Calu3 (cell line): Measurements from ENCODE around the gene PRR16. TPM values are rescaled to one million over a fixed set of nuclear protein-coding genes. Genes with fewer than 3 reads are reported as not detected.

ENCODE experiments used
- BruUV-seq: library from RNA; stranded (reverse); fragments of 400-500 nt; replicated peaks from 2 replicates; lab custom pipeline; 2021; lab: Mats Ljungman, UMichigan
- CTCF ChIA-PET: fragments of 300-600 bp; sonication (Branson Sonifier 250); formaldehyde crosslinking; loops from one replicate; lab custom pipeline; 2022; ENCODE audit warnings: antibody characterized with exemption; lab: Charles Lee
- DNase-seq: peaks from one replicate; pipeline ENCODE4 v3.0.0; 2022
- H3K27ac Mint-ChIP-seq: one replicate; pipeline ENCODE4 v1.8.0; 2022; ENCODE audit warnings: mixed read lengths; ENCODE audit not compliant: unreplicated experiment
- H3K27me3 Mint-ChIP-seq: one replicate; pipeline ENCODE4 v1.8.0; 2022; ENCODE audit warnings: mixed read lengths; ENCODE audit not compliant: unreplicated experiment
- H3K36me3 Mint-ChIP-seq: one replicate; pipeline ENCODE4 v1.8.0; 2022; ENCODE audit warnings: mild to moderate bottlenecking, moderate library complexity, mixed read lengths; ENCODE audit not compliant: insufficient read depth, unreplicated experiment
- H3K4me1 Mint-ChIP-seq: one replicate; pipeline ENCODE4 v1.8.0; 2022; ENCODE audit warnings: mild to moderate bottlenecking, low read depth, mixed read lengths; ENCODE audit not compliant: unreplicated experiment
- H3K4me3 Mint-ChIP-seq: one replicate; pipeline ENCODE4 v1.8.0; 2022; ENCODE audit warnings: mild to moderate bottlenecking, low read depth, moderate library complexity, mixed read lengths; ENCODE audit not compliant: unreplicated experiment
- H3K9me3 Mint-ChIP-seq: one replicate; pipeline ENCODE4 v1.8.0; 2022; ENCODE audit warnings: low read depth, mixed read lengths; ENCODE audit not compliant: unreplicated experiment
- intact Hi-C: fragments of 100-400 bp; cut with micrococcal nuclease; formaldehyde crosslinking; loops from one replicate; pipeline ENCODE4 v1.10.0; 2022; ENCODE audit not compliant: unreplicated experiment
- total RNA-seq: library from RNA; stranded (reverse); gene quantifications from 2 replicates; pipeline ENCODE4 v1.2.3, GENCODE V29; 2022
- TF ChIP-seq, protein P1 (sequence below): fragments of 200-600 bp; IDR thresholded peaks from one replicate; pipeline ENCODE4 v1.8.0; 2022; ENCODE audit warnings: antibody characterized with exemption; ENCODE audit not compliant: unreplicated experiment

PRR16 gene
- total RNA-seq, 1 experiment from 2014 or later, result 2.9 TPM

DNA sequence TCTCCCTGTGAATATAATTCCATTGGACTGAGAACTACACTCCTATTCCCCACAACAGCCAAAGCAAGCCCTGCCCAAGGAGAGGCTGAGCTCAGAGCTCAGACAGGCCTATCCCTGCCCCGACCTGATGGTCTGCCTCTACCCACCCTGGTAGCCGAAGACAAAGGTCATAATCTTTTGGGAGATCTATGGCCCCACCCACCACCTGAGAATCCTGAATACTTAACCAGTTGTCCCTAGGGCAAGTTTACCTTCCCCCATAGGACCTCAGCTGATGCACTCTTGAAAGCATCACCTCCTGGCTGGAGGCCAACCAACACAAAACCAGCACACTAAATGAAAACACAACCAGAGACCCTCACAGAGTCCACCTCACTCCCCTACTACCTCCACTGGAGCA is 167.5 kb downstream of the PRR16 start:
- no peak overlapping the region for H3K4me3 Mint-ChIP-seq
- H3K27me3 Mint-ChIP-seq, result no peaks in the 10 kb centered on the region
- CTCF ChIA-PET, result interaction anchor here (0.6 kb wide), 1 partner anchor 32 kb away, joined by 3 read pairs; no protein-coding TSS in a partner anchor
- no peak overlapping the region for H3K27ac Mint-ChIP-seq
- intact Hi-C loops, result no loop called here
- no peak for DNase-seq
- no TSS peak for BruUV-seq
- H3K4me1 Mint-ChIP-seq, result no peaks in the 10 kb centered on the region
- TF ChIP-seq, protein P1, sequence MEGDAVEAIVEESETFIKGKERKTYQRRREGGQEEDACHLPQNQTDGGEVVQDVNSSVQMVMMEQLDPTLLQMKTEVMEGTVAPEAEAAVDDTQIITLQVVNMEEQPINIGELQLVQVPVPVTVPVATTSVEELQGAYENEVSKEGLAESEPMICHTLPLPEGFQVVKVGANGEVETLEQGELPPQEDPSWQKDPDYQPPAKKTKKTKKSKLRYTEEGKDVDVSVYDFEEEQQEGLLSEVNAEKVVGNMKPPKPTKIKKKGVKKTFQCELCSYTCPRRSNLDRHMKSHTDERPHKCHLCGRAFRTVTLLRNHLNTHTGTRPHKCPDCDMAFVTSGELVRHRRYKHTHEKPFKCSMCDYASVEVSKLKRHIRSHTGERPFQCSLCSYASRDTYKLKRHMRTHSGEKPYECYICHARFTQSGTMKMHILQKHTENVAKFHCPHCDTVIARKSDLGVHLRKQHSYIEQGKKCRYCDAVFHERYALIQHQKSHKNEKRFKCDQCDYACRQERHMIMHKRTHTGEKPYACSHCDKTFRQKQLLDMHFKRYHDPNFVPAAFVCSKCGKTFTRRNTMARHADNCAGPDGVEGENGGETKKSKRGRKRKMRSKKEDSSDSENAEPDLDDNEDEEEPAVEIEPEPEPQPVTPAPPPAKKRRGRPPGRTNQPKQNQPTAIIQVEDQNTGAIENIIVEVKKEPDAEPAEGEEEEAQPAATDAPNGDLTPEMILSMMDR, result no peak
- H3K9me3 Mint-ChIP-seq, result no peaks in the 10 kb centered on the region
- H3K36me3 Mint-ChIP-seq, result no peaks in the 10 kb centered on the region

DNA sequence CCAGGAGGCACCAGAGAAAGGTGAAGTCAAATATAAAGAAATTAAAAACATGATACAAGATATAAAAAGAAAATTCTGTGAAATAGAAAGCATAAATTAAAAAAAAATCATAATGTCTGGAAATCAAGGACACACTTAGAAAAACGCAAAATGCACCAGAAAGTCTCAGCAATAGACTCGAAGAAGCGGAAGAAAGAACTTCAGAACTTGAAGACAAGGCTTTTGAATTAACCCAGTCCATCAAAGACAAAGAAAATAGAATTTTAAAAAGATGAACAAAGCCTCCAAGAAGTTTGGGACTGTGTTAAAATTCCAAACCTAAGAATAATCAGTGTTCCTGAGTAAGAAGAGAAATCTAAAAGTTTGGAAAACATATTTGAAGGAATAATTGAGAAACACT is 168.3 kb downstream of the PRR16 start:
- Mint-ChIP-seq H3K4me1 (no peaks in the 10 kb centered on the region), H3K9me3 (no peaks in the 10 kb centered on the region), H3K27me3 (no peaks in the 10 kb centered on the region), H3K36me3 (no peaks in the 10 kb centered on the region), H3K27ac (no peak overlapping the region), H3K4me3 (no peak overlapping the region)
- CTCF ChIA-PET, result interaction anchor here (0.6 kb wide), 1 partner anchor 31 kb away, joined by 3 read pairs; no protein-coding TSS in a partner anchor
- intact Hi-C loops, result no loop called here
- DNase-seq, result no peak
- BruUV-seq, result no TSS peak
- TF ChIP-seq, protein P1, result no peak

DNA sequence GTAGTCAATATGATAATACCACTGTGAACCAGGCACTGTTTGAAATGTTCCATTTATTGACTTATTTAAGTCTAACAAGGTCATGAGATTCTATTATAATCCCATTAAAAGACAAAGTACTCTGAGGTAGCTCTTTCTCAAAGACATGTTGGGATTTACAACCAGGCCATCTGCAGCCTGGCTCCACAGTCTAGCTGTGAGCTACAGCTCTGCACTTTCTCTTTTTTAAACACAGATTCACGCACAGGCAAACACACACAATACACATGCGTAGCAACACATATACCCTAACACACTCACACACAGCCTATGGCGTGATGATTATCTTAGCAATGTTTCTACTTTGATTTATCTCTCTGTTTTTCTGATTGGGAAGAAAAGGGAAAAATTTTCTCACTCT is 174.3 kb downstream of the PRR16 start:
- H3K27ac Mint-ChIP-seq, result no peak overlapping the region
- peaks cover 19% of the 10 kb centered on the region for H3K4me1 Mint-ChIP-seq
- no peaks in the 10 kb centered on the region for H3K27me3 Mint-ChIP-seq
- no peaks in the 10 kb centered on the region for H3K9me3 Mint-ChIP-seq
- H3K4me3 Mint-ChIP-seq, result no peak overlapping the region
- H3K36me3 Mint-ChIP-seq, result no peaks in the 10 kb centered on the region
- DNase-seq, result no peak
- intact Hi-C loops, result no loop called here
- CTCF ChIA-PET, result interaction anchor here (0.7 kb wide), 1 partner anchor 1290 kb away, joined by 3 read pairs; no protein-coding TSS in a partner anchor
- no TSS peak for BruUV-seq
- TF ChIP-seq, protein P1, result no peak

DNA sequence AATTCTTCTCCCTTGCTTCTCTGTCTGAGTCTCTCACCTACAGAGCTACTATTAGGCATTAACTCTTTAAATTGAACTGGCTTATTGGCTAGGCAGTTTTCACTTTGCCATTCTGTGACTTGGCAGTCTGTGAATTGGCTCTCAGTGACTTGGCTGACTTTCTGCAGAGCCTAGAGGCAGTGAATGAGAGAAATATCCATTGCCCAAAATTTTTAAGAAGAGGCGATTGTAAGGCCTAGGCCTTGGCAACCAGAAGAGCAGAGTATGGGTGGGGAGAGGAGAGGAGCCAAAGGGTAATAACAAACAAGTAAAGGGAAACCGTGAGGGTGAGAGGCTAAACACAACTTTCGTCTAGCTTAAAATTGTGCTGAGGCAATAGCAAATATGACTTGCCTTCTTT is 176.7 kb downstream of the PRR16 start:
- CTCF ChIA-PET, result no interaction called here
- Mint-ChIP-seq H3K27ac (no peak overlapping the region), H3K36me3 (no peaks in the 10 kb centered on the region), H3K4me3 (no peak overlapping the region), H3K9me3 (no peaks in the 10 kb centered on the region), H3K27me3 (no peaks in the 10 kb centered on the region), H3K4me1 (peaks cover 19% of the 10 kb centered on the region)
- intact Hi-C loops, result no loop called here
- no TSS peak for BruUV-seq
- DNase-seq, result no peak
- TF ChIP-seq, protein P1, result no peak
